PC-9 (cell line): ENCODE measurements around the gene MYLK. TPM values are rescaled to one million over a fixed set of nuclear protein-coding genes. Genes with fewer than 3 reads are reported as not detected.
"Not testable (repeated sequence)": the region's sequence is repeated elsewhere in the genome, so short reads cannot be mapped to it uniquely, and the experiment has no call there.

Experiments
- BruUV-seq: library from RNA; stranded (reverse); fragments of 400-500 nt; replicated peaks from 2 replicates; lab custom pipeline; 2021; lab: Mats Ljungman, UMichigan
- CTCF ChIA-PET: fragments of 300-600 bp; sonication (Branson Sonifier 250); formaldehyde crosslinking; loops from one replicate; lab custom pipeline; 2022; ENCODE audit warnings: antibody characterized with exemption; lab: Charles Lee
- POLR2A ChIA-PET: fragments of 300-600 bp; sonication (Branson Sonifier 250); formaldehyde crosslinking; loops from one replicate; lab custom pipeline; 2022; ENCODE audit warnings: antibody characterized with exemption; ENCODE audit not compliant: unreplicated experiment; lab: Charles Lee
- DNase-seq, 2 experiments: peaks; one replicate each; pipeline versions ENCODE4 v3.0.0 to v3.0.0-alpha.2; 2015 to 2022; ENCODE audit warnings: mixed read lengths in 1 of 2
- H2AFZ ChIP-seq: fragments of 200-600 bp; sonication (generic); 2 replicates; pipeline ENCODE4 v1.8.1; 2017; ENCODE audit warnings: antibody characterized with exemption
- H3F3A ChIP-seq: fragments of 200-600 bp; sonication (generic); 2 replicates; pipeline ENCODE4 v1.8.1; 2017; ENCODE audit warnings: antibody characterized with exemption, mild to moderate bottlenecking, low read depth; ENCODE audit not compliant: insufficient read depth
- H3K27ac ChIP-seq: fragments of 200-600 bp; sonication (generic); 2 replicates; pipeline ENCODE4 v1.6.1; 2016; ENCODE audit warnings: mixed run types
- H3K27me3 ChIP-seq: fragments of 200-600 bp; sonication (generic); 2 replicates; pipeline ENCODE4 v1.6.1; 2016; ENCODE audit warnings: low read depth, mixed run types; ENCODE audit not compliant: insufficient read depth
- H3K36me3 ChIP-seq: fragments of 200-600 bp; sonication (generic); 2 replicates; pipeline ENCODE4 v1.6.1; 2016; ENCODE audit warnings: low read depth, mixed run types
- H3K4me1 ChIP-seq: fragments of 200-600 bp; sonication (generic); replicated peaks from 2 replicates; pipeline ENCODE4 v1.6.1; 2016; ENCODE audit warnings: mixed run types; ENCODE audit not compliant: insufficient read depth
- H3K4me2 ChIP-seq: fragments of 200-600 bp; sonication (generic); 2 replicates; pipeline ENCODE4 v1.6.1; 2017; ENCODE audit warnings: mixed run types
- H3K4me3 ChIP-seq: fragments of 200-600 bp; sonication (generic); 2 replicates; pipeline ENCODE4 v1.6.1; 2016; ENCODE audit warnings: mixed run types
- H3K79me2 ChIP-seq: fragments of 200-600 bp; sonication (generic); 2 replicates; pipeline ENCODE4 v1.6.1; 2017; ENCODE audit warnings: low read depth, mixed run types
- H3K9me2 ChIP-seq: fragments of 200-600 bp; sonication (generic); 2 replicates; pipeline ENCODE4 v1.8.1; 2017; ENCODE audit warnings: mild to moderate bottlenecking; ENCODE audit not compliant: insufficient read depth
- H3K9me3 ChIP-seq: fragments of 200-600 bp; sonication (generic); 2 replicates; pipeline ENCODE4 v1.8.1; 2016; ENCODE audit warnings: low read depth; ENCODE audit not compliant: insufficient read depth
- H4K20me1 ChIP-seq: fragments of 200-600 bp; sonication (generic); 2 replicates; pipeline ENCODE4 v1.8.1; 2017; ENCODE audit not compliant: insufficient read depth
- CTCF ChIP-seq: fragments of 200-600 bp; sonication (generic); conservative IDR thresholded peaks from 2 replicates; pipeline ENCODE4 v1.6.1; 2017; ENCODE audit warnings: mixed run types, antibody characterized with exemption, mild to moderate bottlenecking, moderate library complexity
- EZH2 ChIP-seq: fragments of 200-600 bp; sonication (generic); IDR thresholded peaks from 2 replicates; pipeline ENCODE4 v1.8.0; 2017; ENCODE audit warnings: antibody characterized with exemption, low read depth
- intact Hi-C: fragments of 100-400 bp; cut with micrococcal nuclease; formaldehyde crosslinking; loops from one replicate; pipeline ENCODE4 v1.10.0; 2022; ENCODE audit not compliant: unreplicated experiment
- total RNA-seq: library from RNA; stranded (reverse); gene quantifications from 2 replicates; pipeline ENCODE4 v1.2.3, GENCODE V29; 2021

MYLK gene
- total RNA-seq, 1 experiment from 2014 or later = 0.72 TPM

GRCh38 chr3:123719862-123720453 lies 164.2 kb downstream of the MYLK start:
- intact Hi-C loops = loop anchor here (1.0 to 10.0 kb wide), 6 partner anchors 68 to 832 kb away; partner anchors contain the start of gene MYLK

GRCh38 chr3:123719061-123719756 lies 164.9 kb downstream of the MYLK start:
- POLR2A ChIA-PET, H3K4me3 ChIP-seq, H3K9me3 ChIP-seq, BruUV-seq, H3K9me2 ChIP-seq, H3K27ac ChIP-seq, H3K4me2 ChIP-seq, H3K79me2 ChIP-seq, H4K20me1 ChIP-seq, H3K4me1 ChIP-seq, H3K36me3 ChIP-seq, H2AFZ ChIP-seq, H3F3A ChIP-seq: not testable (repeated sequence)
- CTCF ChIA-PET = interaction anchor here (0.6 to 0.7 kb wide), 2 partner anchors 67 to 159 kb away, joined by 3 read pairs; no protein-coding TSS in a partner anchor
- intact Hi-C loops = loop anchor here (1.0 to 5.0 kb wide), 3 partner anchors 67 to 833 kb away; no protein-coding TSS in a partner anchor
- peak; percentile 75 for TF ChIP-seq CTCF
- peaks cover 12% of the 10 kb centered on the region; the same call in 1 of the 2 replicates for H3K27me3 ChIP-seq
- DNase-seq = peak in 1 of 2 experiments; percentile 67

More at GRCh38 chr3:123719862-123720453, 164.2 kb downstream of the MYLK start:
- Histone ChIP-seq H3K9me3 (no peaks in the 10 kb centered on the region), H3K27me3 (peaks cover 10% of the 10 kb centered on the region; the same call in 1 of the 2 replicates), H3K79me2 (no peaks in the 10 kb centered on the region), H3K36me3 (no peaks in the 10 kb centered on the region), H3K9me2 (no peaks in the 10 kb centered on the region), H3K4me1 (no peaks in the 10 kb centered on the region), H3K27ac (no peak overlapping the region), H3K4me3 (no peak overlapping the region), H3F3A (no peaks in the 10 kb centered on the region), H4K20me1 (no peaks in the 10 kb centered on the region), H3K4me2 (no peak overlapping the region), H2AFZ (no peak overlapping the region)
- POLR2A ChIA-PET = no interaction called here
- TF ChIP-seq CTCF (no peak), EZH2 (no peak)
- no peak for DNase-seq
- BruUV-seq = no TSS peak
- CTCF ChIA-PET = no interaction called here

GRCh38 chr3:123718108-123718507 lies 166.0 kb downstream of the MYLK start:
- Histone ChIP-seq H3K36me3 (no peaks in the 10 kb centered on the region), H3K27me3 (peaks cover 17% of the 10 kb centered on the region; the same call in 1 of the 2 replicates), H3K4me2 (no peak overlapping the region), H3K4me1 (no peaks in the 10 kb centered on the region), H3F3A (no peaks in the 10 kb centered on the region), H3K9me3 (no peaks in the 10 kb centered on the region), H3K9me2 (no peaks in the 10 kb centered on the region), H3K4me3 (no peak overlapping the region), H3K27ac (no peak overlapping the region), H4K20me1 (no peaks in the 10 kb centered on the region), H2AFZ (no peak overlapping the region), H3K79me2 (no peaks in the 10 kb centered on the region)
- BruUV-seq = no TSS peak
- POLR2A ChIA-PET = no interaction called here
- intact Hi-C loops = loop anchor here (5.0 kb wide), 2 partner anchors 151 to 834 kb away; no protein-coding TSS in a partner anchor
- CTCF ChIA-PET = interaction anchor here (0.6 kb wide), 1 partner anchor 61 kb away, joined by 3 read pairs; no protein-coding TSS in a partner anchor
- no peak for DNase-seq
- no peak for TF ChIP-seq EZH2

- H4K20me1 ChIP-seq, H3K9me2 ChIP-seq, H3K27ac ChIP-seq, H3K4me3 ChIP-seq, H3K9me3 ChIP-seq, H3F3A ChIP-seq, BruUV-seq, CTCF ChIA-PET, POLR2A ChIA-PET, H3K4me2 ChIP-seq, DNase-seq, H3K79me2 ChIP-seq, H3K36me3 ChIP-seq, H2AFZ ChIP-seq, H3K4me1 ChIP-seq: not testable (repeated sequence)
- intact Hi-C loops = loop anchor here (5.0 kb wide), 2 partner anchors 150 to 835 kb away; no protein-coding TSS in a partner anchor
- H3K27me3 ChIP-seq = peaks cover 24% of the 10 kb centered on the region; the same call in 1 of the 2 replicates
Observed at GRCh38 chr3:123717451-123717850, 166.7 kb downstream of the MYLK start.
